ENCODE results near the gene SLC26A2.
A peak's percentile ranks its signal among the peaks of the same experiment; 100 is the strongest.

SLC26A2 gene

DNA sequence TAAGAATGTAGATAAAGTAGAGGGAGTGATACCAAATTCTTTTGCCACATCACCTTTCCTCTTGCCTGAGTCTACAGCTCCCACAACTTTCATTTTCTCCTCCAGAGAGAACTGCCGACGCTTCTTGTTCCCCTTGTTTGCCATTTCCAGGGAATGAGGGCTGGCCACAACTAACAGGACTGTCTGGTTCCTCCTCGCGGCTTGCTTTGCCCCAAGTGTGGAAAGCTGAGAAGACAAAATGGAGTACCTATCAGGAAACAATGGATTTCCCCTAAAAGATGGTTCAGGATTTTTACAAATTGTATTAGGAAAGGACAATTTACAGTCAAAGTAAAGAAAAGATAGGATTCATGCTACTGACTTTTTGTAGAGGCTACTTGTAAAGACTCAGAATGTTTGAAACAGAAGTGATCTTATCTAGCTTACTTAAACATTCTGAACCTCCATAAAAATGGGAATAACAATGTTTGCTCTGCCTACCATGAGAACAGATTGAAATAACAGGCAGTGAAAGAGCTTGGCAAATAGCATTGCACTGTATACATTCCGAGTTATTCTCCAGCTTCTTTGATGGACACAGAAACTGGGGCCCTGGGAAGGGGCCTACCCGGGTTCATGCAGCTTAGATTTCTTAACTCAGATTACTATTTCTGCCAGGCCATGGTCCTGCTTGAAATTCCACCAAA lies 35.8 kb downstream of the SLC26A2 start:
- Mint-ChIP-seq H3K27me3 (no peaks in the 10 kb centered on the region), H3K27ac (peak overlapping the region; percentile 55), H3K4me1 (ENCODE audit: low read depth) (peaks cover 36% of the 10 kb centered on the region), H3K4me3 (no peak overlapping the region), H3K36me3 (ENCODE audit: low read depth) (peaks cover 45% of the 10 kb centered on the region), H3K9me3 (no peaks in the 10 kb centered on the region)
- intact Hi-C loops (cut with micrococcal nuclease) = no loop called here

DNA sequence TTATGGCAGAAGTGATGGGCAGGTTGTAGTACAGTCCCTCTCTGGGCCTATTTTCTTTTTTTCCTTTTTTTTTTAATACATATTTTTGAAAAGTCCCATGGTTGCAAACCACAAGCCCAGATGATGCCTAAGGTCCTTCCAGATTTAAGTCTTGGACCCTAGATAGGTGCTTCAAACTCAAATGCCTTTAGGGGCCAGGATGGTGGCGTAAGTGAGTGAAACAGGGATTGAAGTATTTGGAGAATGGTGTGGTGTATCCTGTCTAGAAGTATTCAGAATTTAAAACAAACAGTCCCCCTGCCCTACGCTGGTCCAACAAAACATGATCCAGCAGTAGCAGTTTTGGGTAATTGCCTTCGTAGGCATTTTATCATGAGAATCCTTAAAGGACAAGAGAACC lies 37.7 kb downstream of the SLC26A2 start:
- Mint-ChIP-seq H3K4me1 (ENCODE audit: low read depth) (peaks cover 56% of the 10 kb centered on the region), H3K36me3 (ENCODE audit: low read depth) (peaks cover 48% of the 10 kb centered on the region), H3K27me3 (no peaks in the 10 kb centered on the region), H3K9me3 (no peaks in the 10 kb centered on the region), H3K27ac (no peak overlapping the region), H3K4me3 (no peak overlapping the region)
- intact Hi-C loops (cut with micrococcal nuclease) = no loop called here

DNA sequence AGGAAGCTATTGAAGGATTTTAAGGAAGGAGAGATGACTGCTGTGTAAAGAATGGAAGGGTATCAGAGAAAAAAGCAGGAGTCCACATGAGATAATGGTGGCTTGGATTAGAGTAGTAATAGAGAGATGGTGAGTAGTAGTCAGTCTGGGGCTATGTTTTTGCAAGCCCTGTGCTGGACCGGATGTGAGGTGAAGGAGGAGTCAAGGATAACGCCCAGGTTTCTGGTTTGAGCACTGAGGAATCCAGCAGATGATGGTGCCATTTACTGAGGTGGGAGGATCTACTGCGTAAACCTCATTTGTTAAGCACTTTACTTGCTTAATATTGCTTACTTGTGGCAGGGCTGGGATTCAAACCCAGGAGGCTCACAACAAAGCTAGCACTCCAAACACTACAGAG lies 38.8 kb downstream of the SLC26A2 start:
- Mint-ChIP-seq H3K4me1 (ENCODE audit: low read depth) (peaks cover 66% of the 10 kb centered on the region), H3K36me3 (ENCODE audit: low read depth) (peaks cover 52% of the 10 kb centered on the region), H3K27ac (peak overlapping the region; percentile 96), H3K27me3 (no peaks in the 10 kb centered on the region), H3K9me3 (no peaks in the 10 kb centered on the region), H3K4me3 (peak overlapping the region; percentile 93)
- intact Hi-C loops (cut with micrococcal nuclease) = no loop called here

DNA sequence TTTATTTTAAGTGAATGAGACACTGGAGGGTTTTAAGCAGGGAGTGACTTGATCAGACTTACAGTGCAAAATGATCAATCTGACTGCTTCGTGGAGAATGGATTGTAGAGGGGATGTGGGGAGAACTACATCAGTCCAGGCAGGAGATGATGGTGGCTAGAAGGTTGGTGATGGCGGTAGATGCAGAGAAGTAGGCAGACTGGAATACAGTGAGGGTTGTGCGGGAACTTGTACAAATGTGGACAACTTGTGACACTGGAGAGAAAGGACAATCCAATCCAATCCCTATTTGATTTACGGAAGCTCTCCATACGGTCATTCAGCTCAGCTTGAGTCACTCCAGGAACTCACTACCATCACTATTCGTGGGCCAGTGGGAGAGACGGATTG lies 39.3 kb downstream of the SLC26A2 start:
- intact Hi-C loops (cut with micrococcal nuclease) = loop anchor here (2.0 to 5.0 kb wide), 3 partner anchors 39 to 122 kb away; partner anchors contain the start of gene SLC26A2
- no peaks in the 10 kb centered on the region for H3K9me3 Mint-ChIP-seq
- H3K4me1 Mint-ChIP-seq (ENCODE audit: low read depth) = peaks cover 68% of the 10 kb centered on the region
- H3K36me3 Mint-ChIP-seq (ENCODE audit: low read depth) = peaks cover 55% of the 10 kb centered on the region
- H3K4me3 Mint-ChIP-seq = peak overlapping the region; percentile 93
- H3K27ac Mint-ChIP-seq = peak overlapping the region; percentile 96
- no peaks in the 10 kb centered on the region for H3K27me3 Mint-ChIP-seq

DNA sequence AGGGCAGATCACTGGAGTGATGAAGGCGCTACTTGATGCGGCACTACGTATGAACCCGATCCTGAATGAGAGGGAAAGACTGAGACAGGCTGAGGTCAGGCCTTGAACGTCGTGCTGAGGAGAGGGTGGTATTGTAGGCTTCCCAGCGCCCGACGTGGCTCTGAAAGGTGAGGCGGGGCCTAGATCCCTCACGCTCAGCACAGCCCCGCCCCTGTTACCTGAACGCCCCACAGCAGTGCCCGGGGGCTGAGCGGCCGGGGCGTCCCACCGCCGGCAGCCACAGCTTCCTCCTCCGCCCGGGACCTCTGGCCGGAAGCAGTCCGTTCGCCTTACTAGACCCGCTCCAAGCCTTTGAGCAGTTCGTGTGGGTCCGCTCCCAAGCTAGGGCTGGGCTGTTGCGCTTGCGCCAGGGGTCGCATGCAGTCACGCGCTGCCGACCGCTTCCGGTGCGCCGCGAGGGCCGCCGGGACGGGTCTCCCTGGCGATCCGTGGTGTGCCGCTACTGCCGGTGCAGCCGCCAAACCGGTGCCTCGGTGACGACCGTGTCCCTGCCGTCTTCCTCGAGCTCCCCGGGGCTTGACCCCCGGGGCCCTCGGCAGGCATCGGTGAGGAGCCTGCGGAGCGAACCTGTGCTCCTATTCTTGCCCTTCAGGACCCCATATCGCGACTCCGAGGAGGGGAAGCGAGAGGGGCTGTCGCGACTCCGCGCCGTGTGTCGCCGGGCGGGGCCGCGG lies 39.9 kb downstream of the SLC26A2 start, which contains the start of the genes HMGXB3 and TIGD6:
HMGXB3 (plus strand) TSS at position 484 of the 734 bp plus-strand sequence. CDS start 4,114 bp downstream, outside the sequence.
TIGD6 (minus strand) TSS at position 399 of the 734 bp plus-strand sequence. CDS start 4,306 bp downstream, outside the sequence.
- Mint-ChIP-seq H3K27me3 (no peaks in the 10 kb centered on the region), H3K4me3 (peak within 1 kb of the TSS; percentile 93), H3K9me3 (no peaks in the 10 kb centered on the region), H3K36me3 (ENCODE audit: low read depth) (peaks cover 55% of the 10 kb centered on the region), H3K4me1 (ENCODE audit: low read depth) (peaks cover 68% of the 10 kb centered on the region), H3K27ac (peak within 1 kb of the TSS; percentile 96)
- intact Hi-C loops (cut with micrococcal nuclease) = loop anchor here (2.0 to 5.0 kb wide), 3 partner anchors 40 to 122 kb away; partner anchors contain the start of gene SLC26A2

DNA sequence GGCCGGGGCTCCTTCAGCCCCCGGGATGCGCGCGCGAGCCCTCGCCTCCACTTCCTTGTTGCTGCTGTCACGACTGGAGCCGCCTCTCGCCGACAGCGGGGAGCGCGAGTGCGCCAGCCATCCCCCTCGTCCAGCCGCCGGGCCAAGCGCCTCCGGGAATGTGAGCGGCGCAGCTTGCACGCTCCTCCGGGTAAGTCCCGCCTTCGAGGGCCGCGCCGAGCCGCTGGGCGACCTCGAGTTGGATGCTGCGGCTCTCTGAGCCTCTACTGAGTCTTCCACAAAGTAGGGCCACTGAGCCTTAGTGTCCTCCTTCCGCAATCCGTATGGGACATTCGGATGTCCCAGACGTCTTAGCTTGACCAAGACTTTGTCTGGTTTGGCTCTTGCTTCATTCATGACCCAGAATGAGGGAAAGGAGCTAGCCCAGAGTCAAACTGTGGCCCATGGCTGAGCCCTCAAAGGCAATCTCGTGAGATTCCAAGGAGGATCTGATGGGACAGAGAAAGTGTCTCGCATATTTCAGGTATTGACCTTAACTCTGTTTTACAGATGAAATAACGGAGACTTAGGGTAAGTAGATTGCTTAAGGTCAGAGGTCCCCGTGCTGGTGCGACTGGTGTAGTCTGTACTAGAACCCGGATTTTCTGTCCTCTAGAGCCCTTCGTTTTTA lies 40.6 kb downstream of the SLC26A2 start:
- no peaks in the 10 kb centered on the region for H3K27me3 Mint-ChIP-seq
- peak overlapping the region; percentile 93 for H3K4me3 Mint-ChIP-seq
- H3K27ac Mint-ChIP-seq = peak overlapping the region; percentile 96
- peaks cover 55% of the 10 kb centered on the region for H3K36me3 Mint-ChIP-seq (ENCODE audit: low read depth)
- H3K4me1 Mint-ChIP-seq (ENCODE audit: low read depth) = peaks cover 62% of the 10 kb centered on the region
- intact Hi-C loops (cut with micrococcal nuclease) = loop anchor here (2.0 to 5.0 kb wide), 3 partner anchors 40 to 121 kb away; partner anchors contain the start of gene SLC26A2
- H3K9me3 Mint-ChIP-seq = no peaks in the 10 kb centered on the region

DNA sequence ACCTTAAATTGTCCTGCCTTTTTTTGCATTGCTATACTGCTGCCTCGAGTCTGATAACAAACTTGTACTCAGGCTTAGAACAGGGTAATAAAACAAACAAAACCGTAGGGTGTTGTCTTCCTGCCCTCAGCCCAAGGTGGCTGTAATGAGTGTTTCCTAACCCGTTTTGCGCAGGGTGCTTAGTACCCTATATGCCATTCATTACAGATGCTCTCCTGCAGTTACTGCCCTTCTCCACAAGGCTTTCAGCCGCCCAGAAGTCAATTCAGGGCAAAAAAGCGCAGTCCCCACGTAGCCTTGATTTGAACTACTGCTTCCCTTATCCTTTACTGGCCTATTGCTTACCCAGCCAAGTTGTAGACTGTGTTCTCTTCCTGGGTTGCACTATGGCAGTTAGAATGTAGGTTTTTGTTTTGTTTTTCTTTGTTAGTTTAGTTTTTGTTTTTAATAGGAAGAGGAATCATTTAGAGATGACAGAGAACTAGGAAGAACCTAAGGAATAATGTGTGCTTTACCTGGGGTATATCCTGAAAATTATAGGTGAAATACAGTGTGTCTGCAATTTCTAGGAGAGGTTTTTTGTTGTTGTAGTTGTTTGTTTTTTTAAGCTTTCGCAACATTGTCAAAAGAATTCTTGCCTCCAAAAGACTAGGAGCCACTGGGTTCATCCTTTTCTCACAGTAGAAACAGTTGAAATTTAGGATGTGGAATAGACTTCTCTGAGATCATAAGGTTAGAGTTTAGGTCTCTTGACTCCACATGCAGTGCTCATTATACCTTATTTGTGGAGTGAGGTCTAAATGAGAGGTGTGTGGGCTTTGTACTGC lies 41.3 kb downstream of the SLC26A2 start:
- Mint-ChIP-seq H3K27me3 (no peaks in the 10 kb centered on the region), H3K4me1 (ENCODE audit: low read depth) (peaks cover 60% of the 10 kb centered on the region), H3K36me3 (ENCODE audit: low read depth) (peaks cover 59% of the 10 kb centered on the region), H3K9me3 (no peaks in the 10 kb centered on the region), H3K4me3 (peak overlapping the region; percentile 93), H3K27ac (peak overlapping the region; percentile 96)
- intact Hi-C loops (cut with micrococcal nuclease) = loop anchor here (2.0 to 5.0 kb wide), 3 partner anchors 41 to 120 kb away; partner anchors contain the start of gene SLC26A2

DNA sequence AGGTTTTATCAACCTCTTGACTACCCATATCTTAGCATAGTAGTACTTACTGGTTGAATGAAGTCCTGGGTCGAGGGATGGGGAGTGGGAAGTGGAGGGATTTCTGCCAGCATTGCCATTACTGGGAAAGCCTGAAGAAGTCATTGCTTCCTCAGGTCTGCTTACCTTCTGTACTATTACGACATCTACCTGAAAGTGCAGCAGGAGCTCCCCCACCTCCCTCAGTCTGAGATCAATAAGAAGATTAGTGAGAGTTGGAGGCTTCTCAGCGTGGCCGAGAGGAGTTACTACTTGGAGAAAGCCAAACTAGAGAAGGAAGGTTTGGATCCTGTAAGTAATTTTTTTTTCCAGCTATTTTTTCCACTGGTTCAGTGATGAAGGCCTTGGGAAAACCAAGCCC lies 45.8 kb downstream of the SLC26A2 start:
- Mint-ChIP-seq H3K9me3 (no peaks in the 10 kb centered on the region), H3K36me3 (ENCODE audit: low read depth) (peaks cover 83% of the 10 kb centered on the region), H3K4me1 (ENCODE audit: low read depth) (peaks cover 40% of the 10 kb centered on the region), H3K4me3 (no peak overlapping the region), H3K27ac (no peak overlapping the region), H3K27me3 (no peaks in the 10 kb centered on the region)
- intact Hi-C loops (cut with micrococcal nuclease) = no loop called here

DNA sequence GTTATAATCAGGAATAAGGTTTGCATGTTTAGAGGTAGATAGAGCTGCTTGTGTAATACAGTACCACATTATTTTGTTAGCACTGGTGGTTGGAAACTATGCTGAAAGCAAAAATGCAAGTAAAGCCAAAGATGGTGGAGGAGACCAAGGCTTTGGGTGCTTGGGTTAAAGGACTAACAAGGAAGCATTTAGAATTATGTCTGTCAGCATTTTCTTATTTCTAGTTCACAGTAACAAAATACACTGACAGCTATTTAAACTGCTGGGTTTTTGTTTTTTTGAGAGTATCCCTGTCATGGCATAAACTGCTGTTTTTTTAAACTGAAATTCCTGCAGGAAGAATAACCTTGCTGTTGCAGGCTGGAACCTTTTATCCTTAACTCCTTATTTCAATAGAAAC lies 46.5 kb downstream of the SLC26A2 start:
- no peak overlapping the region for H3K4me3 Mint-ChIP-seq
- H3K27me3 Mint-ChIP-seq = no peaks in the 10 kb centered on the region
- H3K4me1 Mint-ChIP-seq (ENCODE audit: low read depth) = peaks cover 32% of the 10 kb centered on the region
- no peaks in the 10 kb centered on the region for H3K9me3 Mint-ChIP-seq
- peaks cover 90% of the 10 kb centered on the region for H3K36me3 Mint-ChIP-seq (ENCODE audit: low read depth)
- H3K27ac Mint-ChIP-seq = no peak overlapping the region
- intact Hi-C loops (cut with micrococcal nuclease) = no loop called here

DNA sequence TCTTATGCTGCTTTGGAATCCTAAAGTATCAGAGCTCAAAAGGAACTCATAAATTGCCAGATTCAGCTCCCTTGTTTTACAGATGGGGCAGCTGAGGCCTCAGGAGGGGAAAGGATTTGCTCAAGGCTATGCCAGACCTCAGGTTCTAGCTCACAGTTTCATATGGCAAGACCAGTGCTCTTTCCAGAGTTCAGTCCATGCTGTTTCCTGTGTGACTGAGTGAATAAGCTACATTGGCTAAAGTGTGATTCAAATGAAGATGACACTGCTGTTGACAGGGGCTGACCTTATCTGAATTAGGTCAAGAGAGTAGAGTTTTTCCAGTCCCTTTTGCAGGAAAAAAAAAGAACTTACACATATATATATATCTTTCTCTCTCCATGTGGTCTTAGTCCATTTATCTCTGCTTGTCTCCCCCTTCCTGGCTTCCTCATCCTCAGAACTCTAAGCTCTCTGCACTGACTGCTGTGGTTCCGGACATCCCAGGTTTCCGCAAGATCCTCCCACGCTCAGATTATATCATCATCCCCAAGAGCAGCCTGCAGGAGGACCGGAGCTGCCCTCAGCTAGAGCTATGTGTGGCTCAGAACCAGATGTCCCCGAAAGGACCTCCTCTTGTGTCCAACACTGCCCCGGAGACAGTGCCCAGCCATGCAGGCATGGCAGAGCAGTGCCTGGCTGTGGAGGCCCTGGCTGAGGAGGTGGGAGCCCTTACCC lies 49.3 kb downstream of the SLC26A2 start:
- Mint-ChIP-seq H3K27ac (no peak overlapping the region), H3K36me3 (ENCODE audit: low read depth) (peaks cover 100% of the 10 kb centered on the region), H3K4me1 (ENCODE audit: low read depth) (peaks cover 8% of the 10 kb centered on the region), H3K9me3 (no peaks in the 10 kb centered on the region), H3K27me3 (no peaks in the 10 kb centered on the region), H3K4me3 (no peak overlapping the region)
- intact Hi-C loops (cut with micrococcal nuclease) = no loop called here

DNA sequence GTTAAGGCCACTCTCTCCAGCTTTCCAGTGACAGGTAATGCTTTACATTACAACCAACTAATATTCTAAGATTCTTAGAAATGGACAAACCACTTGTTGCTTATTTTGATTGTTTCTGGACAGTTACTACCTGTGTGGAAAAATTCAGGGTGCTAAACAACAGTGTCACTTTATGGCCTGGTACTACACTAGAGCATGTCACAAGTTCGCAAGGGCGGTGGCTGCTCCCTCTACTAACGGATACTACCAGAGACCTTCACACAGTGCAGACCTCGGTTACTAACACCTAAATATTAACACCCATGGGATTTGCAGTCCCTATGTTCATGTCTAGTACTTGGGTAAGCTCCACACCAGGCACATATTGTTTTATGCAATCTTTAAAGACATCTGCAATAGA lies 53.4 kb downstream of the SLC26A2 start:
- H3K4me3 Mint-ChIP-seq = no peak overlapping the region
- peaks cover 100% of the 10 kb centered on the region for H3K36me3 Mint-ChIP-seq (ENCODE audit: low read depth)
- H3K9me3 Mint-ChIP-seq = peaks cover 6% of the 10 kb centered on the region
- H3K4me1 Mint-ChIP-seq (ENCODE audit: low read depth) = no peaks in the 10 kb centered on the region
- H3K27me3 Mint-ChIP-seq = no peaks in the 10 kb centered on the region
- no peak overlapping the region for H3K27ac Mint-ChIP-seq
- intact Hi-C loops (cut with micrococcal nuclease) = no loop called here

DNA sequence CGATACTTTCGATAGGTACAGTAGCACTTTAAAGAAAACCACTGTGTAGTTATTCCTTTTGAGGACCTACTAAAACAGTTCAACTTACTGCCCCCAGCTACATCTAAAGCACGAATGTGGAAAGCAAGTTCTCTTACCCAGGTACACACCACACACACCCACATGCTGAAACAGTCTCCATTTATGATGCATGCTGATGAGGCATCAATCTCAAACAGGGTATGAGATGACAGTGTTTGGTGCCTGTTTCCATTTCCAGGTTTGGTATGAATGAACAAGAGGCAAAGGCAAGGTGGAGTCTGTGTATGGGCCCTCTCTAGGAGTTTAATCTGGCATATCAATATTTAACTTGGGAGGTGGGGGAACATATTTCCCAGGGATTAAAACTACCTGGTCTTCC lies 53.9 kb downstream of the SLC26A2 start:
- Mint-ChIP-seq H3K27ac (no peak overlapping the region), H3K4me3 (no peak overlapping the region), H3K4me1 (ENCODE audit: low read depth) (no peaks in the 10 kb centered on the region), H3K9me3 (peaks cover 6% of the 10 kb centered on the region), H3K36me3 (ENCODE audit: low read depth) (peaks cover 100% of the 10 kb centered on the region), H3K27me3 (no peaks in the 10 kb centered on the region)
- intact Hi-C loops (cut with micrococcal nuclease) = no loop called here

DNA sequence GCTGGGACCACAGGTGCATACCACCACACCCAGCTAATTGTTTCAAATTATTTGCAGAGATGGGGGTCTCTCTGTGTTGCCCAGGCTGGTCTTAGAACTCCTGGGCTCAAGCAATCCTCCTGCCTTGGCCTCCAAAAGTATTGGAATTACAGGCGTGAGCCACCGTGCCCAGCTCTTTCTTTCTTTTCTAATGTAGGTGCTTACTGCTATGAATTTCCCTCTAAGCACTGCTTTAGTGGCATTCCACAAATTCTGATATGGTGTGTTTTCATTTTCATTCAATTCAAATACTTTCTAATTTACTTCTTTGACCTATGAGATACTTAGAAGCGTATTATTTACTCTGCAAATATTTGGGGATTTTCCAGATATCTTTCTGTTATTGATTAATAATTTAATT lies 54.9 kb downstream of the SLC26A2 start:
- intact Hi-C loops (cut with micrococcal nuclease) = no loop called here
- Mint-ChIP-seq H3K27me3 (no peaks in the 10 kb centered on the region), H3K27ac (no peak overlapping the region), H3K4me3 (no peak overlapping the region), H3K36me3 (ENCODE audit: low read depth) (peaks cover 100% of the 10 kb centered on the region), H3K9me3 (peaks cover 6% of the 10 kb centered on the region), H3K4me1 (ENCODE audit: low read depth) (no peaks in the 10 kb centered on the region)

All from dendritic cell treated with granulocyte-macrophage colony-stimulating factor and Interleukin-4, amounts not matched to agents 40 ng/mL and 50 ng/mL, for 4 days (primary cell).